HG02973 (cell line): ENCODE results near the gene MPP3.

Experiments used
- ATAC-seq: cut with Tn5 transposase; IDR thresholded peaks from one replicate; pipeline ENCODE4 v1.9.1; 2021; ENCODE audit warnings: moderate library complexity; ENCODE audit not compliant: unreplicated experiment

Gene MPP3

DNA sequence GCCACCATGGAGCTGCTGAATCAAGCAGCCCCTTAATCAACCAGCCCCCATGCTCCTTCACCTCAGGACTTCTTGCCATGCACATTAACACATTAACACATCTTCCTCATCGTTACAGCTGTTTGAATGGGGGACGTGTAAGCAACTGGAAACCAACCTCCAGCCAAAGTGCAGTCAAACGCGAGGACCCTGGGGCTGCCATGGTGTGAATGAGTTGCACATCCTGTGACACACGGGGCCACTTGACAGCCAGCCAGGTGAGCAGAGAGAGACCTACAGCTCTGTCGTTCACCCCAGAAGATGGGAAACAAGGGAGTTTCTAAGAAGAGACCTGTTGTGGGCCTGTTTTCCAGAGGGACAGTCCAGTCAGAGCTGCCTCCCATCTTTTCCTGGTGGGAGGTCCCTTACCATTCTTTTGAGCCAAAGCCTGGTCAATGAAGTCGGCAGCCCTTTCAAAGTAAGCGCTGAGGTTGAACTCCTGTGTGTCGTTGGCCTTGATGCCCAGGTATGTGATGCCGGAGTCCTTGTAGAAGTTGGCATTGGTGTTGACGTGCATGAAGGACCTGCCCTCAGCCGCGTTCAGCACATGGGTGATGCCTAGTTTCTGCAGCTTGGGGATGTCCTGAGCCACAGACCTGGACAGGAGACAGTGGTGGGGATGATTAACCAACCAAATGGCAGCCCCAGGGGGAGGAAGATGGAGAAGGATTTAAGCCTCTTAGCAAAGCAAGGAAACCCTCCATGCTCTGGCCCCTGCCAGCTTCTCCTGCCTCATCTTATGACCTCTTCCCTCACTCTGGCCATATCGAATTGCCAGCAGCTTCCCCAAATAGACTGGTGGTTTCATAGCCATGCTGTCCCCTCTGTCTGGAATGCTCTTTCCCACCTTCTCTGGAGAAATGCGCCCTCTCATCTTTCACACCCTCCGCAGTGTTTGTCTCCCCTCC is 58.4 kb downstream of the MPP3 start:
- no peak for ATAC-seq

DNA sequence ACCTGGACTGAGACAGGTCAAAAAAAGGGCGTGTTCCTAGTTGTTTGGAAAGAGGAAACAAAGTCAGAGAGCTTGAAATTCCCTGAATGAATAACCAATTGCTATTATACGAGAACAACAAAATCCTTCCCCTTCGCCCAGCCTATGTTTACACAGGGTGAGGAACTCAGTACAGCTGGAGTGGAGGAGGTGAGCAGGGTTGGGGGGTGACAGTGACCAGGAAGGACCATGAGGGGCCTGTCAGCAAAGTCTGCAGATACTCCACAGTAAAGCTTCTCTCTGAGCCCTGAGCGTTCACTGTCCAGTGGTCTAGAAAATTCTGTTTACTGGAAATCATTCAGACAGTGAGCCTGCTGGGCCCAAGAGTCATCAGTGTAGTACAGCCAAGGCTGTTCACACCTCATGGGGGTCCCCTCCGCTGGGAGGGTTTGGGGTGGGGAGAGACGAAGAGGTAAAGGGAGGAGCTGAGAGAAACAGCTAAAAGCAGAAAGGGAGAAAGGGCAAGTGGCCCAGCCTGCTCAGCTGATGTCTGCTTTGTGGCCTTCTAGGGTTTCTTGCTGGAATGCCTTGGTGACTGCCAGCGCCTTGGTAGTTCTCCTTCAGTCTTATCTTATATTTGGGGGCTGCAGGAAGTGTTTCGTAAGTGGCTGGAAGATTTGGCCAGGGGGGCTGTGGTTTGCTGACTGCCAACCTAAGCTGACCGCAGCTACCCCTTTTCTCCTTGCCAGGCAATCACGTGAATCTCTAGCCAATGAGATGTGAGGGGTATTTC is 59.9 kb downstream of the MPP3 start:
- ATAC-seq, result no peak

DNA sequence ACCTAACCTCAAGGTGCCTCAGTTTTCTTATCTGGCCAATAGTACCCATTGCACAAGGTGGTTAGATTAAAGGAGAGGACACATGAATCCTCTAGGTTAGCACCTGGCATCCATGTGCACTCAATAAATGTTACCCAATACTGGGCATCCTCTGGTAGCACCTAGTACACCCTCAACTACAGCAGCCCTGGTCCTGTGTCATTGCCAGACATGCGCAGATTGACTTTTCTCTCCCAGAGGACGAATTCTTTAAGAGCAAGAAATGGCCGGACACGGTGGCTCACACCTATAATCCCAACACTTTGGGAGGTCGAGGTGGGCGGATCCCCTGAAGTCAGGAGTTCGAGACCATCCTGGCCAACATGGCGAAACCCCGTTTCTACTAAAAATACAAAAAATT is 61.5 kb downstream of the MPP3 start:
- no peak for ATAC-seq

DNA sequence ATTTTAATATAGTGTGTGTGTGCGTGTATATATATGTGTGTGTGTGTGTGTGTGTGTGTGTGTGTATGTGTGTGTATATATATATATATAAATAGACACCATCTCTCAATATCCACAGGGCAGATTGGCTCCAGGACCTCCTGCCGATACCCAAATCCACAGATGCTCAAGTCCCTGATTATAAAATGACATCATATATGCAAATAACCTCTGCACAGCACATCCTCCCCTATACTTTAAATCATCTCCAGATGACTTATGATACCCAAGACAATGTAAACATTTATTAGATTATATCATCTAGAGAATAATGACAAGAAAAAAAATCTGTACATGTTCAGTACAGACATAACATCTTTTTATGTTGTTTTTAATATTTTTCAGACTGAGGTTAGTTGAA is 62.0 kb downstream of the MPP3 start:
- no peak for ATAC-seq

DNA sequence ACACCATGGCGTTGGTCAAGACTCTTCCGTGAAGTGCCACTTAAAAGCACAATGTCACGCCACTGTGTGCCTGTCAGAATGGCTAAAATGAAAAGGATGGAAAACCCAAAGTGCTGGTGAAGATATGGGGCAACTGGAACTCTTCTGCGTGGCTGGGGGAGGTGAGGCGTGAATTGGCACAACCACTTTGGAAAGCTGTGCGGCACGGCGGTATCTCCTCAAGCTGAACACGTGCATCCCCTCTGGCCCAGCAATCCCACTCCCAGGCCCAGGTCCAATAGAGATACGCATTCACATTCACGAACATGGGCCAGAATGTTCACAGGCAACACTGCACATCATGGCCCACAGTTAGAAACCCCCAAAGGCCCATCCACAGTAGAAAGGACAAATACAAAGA is 63.1 kb downstream of the MPP3 start:
- ATAC-seq, result no peak

DNA sequence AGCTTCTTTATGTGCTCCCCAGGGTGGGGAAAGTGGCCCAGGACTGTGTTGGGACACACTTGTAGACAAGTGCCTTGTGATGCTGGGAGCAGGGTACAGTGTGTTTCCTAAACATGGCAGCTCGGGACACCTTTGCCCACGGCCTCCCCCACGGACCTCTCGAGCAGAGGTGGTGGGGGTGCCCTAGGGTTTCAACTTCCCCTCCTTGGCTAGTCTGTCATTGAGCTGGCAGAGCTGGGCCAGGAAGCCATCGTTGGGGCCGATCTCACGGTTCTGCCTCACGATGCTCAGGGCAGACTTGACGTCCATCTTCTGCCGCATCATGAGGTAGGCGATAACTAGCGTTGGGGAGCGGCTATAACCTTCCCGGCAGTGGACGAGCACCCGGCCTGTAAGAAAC is 63.5 kb downstream of the MPP3 start:
- ATAC-seq, result no peak

DNA sequence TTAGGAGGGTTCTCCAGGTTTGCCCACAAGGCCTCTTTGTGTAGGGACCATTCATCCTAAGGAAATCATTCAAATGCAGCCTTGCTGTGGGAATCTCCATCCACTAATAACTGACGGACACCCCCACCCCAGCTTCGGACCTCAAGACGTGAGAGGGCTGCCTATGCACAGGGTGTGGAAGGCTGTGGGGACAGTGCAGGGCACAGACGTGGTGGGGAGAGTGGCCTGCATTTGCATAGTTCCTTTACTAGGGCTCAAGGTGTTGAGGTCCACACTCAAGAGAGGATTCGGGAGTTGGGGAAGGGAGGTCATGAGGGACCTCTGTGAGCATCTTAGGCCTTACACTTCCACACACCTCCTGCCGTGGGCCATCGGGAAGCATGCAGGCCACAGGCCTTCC is 64.0 kb downstream of the MPP3 start:
- no peak for ATAC-seq

DNA sequence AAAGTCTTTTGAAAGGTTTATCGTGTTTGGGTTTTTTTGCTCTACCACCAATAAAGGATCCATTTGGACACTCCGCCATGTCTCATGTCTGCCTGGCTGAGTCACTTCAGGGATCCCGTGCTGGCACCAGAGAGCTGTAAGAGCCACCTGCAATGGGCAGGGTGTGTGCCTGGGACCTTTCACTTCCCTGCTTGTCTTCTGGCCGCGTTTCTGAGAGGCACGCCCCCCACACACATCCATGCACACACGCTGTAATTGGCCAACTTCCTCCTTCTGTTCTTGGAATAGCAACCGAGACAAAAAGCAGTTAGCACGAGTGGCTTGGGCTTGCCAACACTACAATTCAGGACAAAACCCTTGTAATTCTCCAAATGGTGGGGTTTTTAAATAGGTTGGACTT is 64.6 kb downstream of the MPP3 start:
- ATAC-seq, result no peak

DNA sequence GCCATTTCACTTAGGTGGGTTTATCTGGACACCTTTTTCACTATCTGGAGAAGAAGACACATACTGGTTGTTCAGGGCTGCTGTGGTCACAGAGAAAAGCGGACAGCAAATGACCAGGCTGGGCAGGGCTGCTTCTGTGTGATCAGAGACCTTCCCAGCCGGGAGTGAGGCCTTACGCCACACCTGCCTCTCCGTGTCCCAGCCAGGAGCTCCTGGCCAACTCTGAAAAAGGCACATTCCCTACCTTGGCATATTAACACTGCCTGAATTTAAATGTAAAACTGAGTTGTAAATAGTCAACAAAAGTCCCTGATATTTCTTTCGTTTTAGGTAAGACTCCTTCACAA is 65.3 kb downstream of the MPP3 start:
- ATAC-seq, result no peak

DNA sequence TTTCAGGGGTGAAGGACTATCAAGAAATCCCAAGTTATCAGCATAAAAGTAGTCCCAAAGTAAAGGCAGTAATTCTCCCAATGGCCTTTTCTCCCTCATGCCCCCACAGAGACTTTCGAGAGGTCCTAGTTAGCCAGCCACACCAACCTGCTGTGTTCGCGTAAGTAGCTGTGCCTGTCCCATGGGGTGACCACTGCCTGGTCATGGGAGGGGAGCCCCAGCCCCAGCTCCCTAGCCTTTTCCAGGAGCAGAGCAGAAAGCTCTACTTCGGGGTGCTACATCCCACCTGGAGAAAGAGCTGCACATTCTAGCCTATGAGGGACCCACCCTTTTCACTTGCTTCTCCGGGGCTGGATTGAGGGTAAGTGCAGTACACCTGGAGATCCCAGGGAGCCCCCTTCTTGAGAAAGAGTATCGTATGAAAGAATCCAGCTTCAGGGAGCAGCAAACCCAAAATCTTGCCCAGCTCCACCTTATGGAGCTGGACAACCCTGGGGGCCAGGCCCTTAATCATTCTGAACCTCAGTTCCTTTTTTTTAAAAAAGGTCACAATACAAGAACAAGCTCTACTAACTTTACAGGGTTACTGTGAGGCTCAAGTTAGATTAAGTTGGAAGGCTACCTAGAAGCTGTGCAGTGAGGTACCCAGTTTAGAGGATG is 65.8 kb downstream of the MPP3 start:
- no peak for ATAC-seq

DNA sequence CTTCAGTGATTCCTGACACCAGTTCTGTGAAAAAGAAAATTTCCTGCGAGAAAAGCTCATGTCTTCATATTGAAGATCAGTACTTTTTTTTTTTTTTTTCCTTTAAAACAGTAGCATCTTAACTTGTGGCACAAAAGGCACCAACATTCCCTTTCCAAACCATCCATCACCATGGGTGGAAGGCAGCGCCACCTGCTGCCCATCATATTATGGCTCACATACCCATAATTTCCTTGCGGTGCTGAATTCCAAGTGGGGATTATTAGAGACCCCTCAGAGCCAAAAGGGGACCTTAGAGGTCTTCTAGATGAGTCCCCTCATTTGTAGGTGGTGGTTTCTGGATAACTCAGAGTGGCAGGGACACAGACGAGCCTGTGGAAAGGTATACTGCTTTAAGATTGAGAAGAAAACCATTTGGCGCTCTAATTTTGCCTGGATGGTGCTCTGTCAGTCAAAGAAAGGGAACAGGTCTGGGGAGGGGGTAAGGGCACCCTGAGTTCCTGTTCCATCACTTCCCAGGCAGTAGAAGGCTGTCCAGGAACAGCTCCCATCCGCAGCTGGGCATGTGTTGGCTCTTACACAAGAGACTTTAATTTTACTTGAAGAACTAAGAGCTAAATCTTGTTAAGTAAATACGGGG is 66.4 kb downstream of the MPP3 start:
- no peak for ATAC-seq

DNA sequence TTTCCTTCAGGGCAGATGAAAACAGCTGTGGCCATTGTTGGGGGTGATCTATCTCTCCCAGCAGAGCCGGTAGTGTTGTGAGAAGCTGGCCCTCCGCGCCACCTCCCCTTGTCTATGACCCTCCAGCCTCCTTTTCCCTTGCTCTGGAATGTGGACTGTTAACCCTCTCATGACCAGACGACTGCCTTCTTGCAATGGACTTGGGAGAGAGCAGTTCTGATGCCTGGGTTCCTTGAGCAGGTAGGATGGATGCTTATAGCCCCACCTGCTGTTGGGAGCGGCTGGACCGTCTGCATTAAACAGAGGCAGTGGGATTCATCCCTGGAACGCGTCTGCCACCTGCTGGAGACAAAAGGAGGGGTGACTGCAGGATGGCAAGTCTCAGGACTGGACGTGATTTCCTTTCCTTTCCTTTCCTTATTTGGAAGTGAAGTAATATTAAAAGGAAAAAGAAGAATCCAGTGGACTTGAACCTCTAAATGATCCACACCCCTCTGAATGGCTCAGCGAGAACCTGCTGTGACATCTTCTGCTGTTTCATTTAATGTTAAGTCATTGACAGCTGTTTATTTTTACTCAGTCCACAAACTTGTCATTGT is 72.6 kb downstream of the MPP3 start:
- ATAC-seq, result no peak

DNA sequence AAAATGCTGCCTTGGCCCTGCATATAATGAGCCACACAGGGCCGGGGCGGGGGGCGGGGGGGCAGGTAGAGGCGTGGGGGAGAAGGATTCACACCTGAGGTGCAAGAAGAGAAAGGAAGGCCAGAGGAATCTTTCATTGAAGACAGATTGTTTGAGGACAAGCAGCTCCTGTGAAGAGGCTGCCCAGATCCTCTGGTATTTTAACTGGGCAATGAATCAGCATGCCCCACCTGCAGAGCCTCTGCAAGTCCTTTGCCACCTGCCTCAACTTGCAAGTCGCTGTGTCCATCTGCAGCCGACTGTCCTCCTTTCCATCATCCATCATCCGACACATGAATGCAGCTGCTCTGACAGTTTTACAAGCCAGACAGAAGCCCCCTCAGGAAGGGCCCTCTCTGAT is 73.1 kb downstream of the MPP3 start:
- ATAC-seq, result no peak

DNA sequence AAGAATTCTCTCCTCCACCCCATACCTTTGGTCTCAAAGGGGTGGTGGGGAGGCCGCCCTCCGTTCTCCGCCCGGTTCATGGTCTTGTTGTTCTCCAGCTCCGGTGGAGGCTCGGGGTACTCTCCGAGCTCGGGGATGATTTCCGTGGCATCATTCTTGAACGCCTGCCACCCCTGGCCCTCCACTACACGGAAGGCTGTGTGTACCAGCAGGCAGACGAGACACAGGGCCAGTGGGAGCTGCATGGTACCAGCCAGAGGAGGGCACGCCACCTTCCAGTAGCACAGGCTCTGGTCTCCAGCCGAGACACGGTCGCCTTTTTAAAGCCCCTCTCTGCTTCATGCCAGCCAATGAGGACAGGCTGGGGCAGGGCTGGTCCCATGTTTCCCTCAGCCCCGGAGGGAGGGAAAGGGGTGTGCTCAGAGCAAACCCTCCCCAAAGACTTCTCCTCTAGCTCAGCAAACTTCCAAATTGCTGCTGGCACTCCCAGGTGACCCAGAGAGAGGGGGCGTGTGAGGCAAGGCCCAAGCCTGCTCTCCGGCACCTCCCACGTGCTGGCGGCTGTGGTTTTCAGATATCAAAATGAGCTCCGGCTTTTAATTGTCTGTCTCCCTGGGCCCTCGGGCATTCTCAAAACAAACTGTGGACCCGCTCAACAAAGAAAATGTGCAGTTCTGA is 74.3 kb downstream of the MPP3 start, which contains the start of gene SOST:
TSS of gene SOST (minus strand) at position 295 of the 678 bp plus-strand sequence. CDS start at position 245, 50 bp downstream.
- ATAC-seq, result no peak

DNA sequence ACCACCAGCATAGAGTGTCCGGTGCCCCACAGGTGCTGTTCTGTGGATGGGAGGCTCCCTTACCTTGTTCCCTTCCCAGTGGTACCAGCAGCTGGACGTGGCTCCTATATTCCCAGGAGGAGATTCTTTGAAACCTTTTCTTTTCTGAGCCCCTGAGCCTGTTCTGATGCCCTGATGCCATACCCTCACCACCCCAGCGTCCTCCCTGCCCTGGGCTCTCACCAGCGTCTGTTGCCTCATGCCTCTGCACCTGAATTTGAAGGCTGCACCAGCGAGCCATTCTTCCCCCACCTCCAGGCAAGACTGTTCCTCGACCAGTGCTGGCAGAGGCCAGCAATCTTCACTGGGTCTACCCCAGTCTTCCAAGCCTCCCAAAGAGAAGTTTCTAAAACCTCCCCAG is 74.9 kb downstream of the MPP3 start:
- ATAC-seq, result no peak

DNA sequence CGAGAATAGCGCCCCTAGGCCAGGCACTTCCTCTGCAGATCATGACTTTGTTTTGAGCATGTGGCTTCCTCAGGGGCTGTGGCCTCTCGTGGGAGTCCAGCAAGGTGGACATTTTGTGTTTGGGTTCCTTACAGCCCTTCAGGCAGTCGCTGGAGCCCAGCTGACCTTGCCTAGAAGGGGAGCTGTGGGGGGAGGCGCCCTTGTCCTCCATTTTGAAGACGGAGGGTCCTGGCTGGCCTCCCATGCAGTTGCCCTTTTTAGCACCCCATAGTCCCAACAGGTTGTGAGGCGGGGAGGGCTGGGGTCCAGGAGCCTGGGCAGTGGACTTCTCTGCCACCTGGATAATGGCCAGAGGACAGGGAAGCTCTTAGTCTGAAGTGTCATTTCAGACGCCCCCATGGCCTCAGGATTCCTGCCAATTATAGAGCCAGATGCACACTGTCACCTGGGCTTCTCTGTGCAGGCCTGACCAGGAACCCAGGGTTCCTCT is 75.7 kb downstream of the MPP3 start:
- ATAC-seq, result no peak

DNA sequence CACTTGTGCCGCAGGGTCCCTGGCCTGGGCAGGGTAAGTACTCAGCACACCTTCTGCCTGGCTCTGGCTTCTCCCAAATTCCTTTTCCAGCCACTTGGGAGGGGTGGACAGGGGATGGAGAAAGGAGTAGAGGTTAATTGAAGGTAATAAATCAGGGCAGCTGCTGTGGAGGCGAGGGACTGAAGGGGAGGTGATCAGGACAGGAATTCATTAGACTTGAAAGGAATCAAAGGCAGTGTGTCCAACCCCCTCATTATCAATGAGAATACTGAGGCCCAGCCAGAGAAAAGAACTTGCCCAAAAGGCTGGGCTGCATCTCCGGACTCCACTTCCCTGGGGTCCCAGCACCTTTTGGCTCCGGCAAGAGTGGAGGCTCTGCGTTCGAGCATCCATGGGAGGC is 76.7 kb downstream of the MPP3 start:
- ATAC-seq, result no peak

DNA sequence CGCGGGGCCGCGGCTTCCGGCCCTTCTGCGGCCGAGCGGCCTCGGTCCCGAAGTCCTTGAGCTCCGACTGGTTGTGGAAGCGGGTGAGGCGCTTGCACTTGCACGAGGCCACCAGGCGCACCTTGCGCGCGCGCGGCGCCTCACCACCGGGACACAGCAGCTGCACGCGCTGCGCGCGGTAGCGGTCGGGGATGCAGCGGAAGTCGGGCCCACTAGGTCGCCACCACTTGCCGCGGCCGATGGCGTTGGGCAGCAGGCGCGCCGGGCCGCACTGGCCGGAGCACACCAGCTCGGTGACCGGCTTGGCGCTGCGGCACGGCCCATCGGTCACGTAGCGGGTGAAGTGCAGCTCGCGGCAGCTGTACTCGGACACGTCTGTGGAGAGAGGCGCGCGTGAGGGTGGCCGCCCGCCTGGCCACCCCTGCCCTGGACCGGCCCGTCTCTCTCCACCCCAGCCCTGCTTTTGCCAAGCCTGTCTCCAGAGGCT is 77.5 kb downstream of the MPP3 start:
- no peak for ATAC-seq

DNA sequence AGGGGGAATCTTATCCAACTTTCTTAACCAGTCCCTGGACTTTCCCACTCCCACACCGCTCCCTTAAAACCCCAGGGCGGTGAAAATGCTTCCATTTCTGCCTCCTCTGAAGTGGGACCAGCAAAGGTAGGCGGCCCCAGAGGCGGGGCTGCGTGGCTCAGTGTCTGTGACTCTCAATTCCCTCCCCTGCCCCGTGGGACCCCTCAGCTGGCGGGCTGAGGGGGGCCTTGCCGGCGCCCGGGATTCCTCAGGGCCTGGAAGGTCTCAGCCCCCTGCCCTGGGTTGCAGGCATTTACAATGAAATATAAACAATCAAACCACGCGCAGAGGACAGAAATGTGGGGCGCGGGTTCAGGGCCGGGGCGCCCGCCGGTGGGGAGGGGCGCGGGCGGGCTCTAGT is 78.0 kb downstream of the MPP3 start:
- no peak for ATAC-seq
